IMR-90 (cell line): ENCODE results near the gene PAX5. TPM values are rescaled to one million over a fixed set of nuclear protein-coding genes. Genes with fewer than 3 reads are reported as not detected.

ENCODE experiments used
- ATAC-seq: fragments of 200-7000 bp; cut with Tn5 transposase; 2 replicates; pipeline ENCODE4 v1.9.1; 2020; ENCODE audit warnings: low read depth, mild to moderate bottlenecking, moderate library complexity
- BruUV-seq: library from RNA; stranded (reverse); fragments of 400-500 nt; replicated peaks from 2 replicates; lab custom pipeline; 2021; lab: Mats Ljungman, UMichigan
- CTCF ChIA-PET: fragments of 300-600 bp; formaldehyde crosslinking; extraction: SDS; loops from one replicate; lab custom pipeline; 2021; ENCODE audit warnings: antibody characterized with exemption; lab: Yijun Ruan, JAX
- POLR2A ChIA-PET: fragments of 300-600 bp; sonication (Branson Sonifier 250); formaldehyde crosslinking; loops from one replicate; lab custom pipeline; 2022; ENCODE audit warnings: antibody characterized with exemption; ENCODE audit not compliant: unreplicated experiment; lab: Charles Lee
- DNase-seq: peaks from one replicate; pipeline ENCODE4 v3.0.0; 2013
- H2AFZ ChIP-seq: replicated peaks from 2 replicates; pipeline ENCODE3; 2013; ENCODE audit warnings: low read length, mild to moderate bottlenecking; ENCODE audit not compliant: poor library complexity
- H2AK5ac ChIP-seq: 2 replicates; pipeline ENCODE4 v1.6.1; 2013; ENCODE audit warnings: low read depth, low read length, inconsistent platforms
- H2AK9ac ChIP-seq: replicated peaks from 2 replicates; pipeline ENCODE3; 2013; ENCODE audit warnings: mild to moderate bottlenecking, low read depth, low read length, moderate library complexity; ENCODE audit not compliant: poor library complexity
- H2BK120ac ChIP-seq: 2 replicates; pipeline ENCODE4 v1.6.1; 2013; ENCODE audit warnings: low read depth, low read length, inconsistent platforms
- H2BK15ac ChIP-seq: 3 replicates; pipeline ENCODE4 v1.6.1; 2013; ENCODE audit warnings: low read depth, low read length, inconsistent platforms
- H2BK20ac ChIP-seq: 2 replicates; pipeline ENCODE4 v1.6.1; 2013; ENCODE audit warnings: low read depth, mild to moderate bottlenecking, inconsistent platforms, low read length, moderate library complexity
- H2BK5ac ChIP-seq: 2 replicates; pipeline ENCODE4 v1.6.1; 2013; ENCODE audit warnings: mild to moderate bottlenecking, low read depth, low read length, inconsistent platforms; ENCODE audit not compliant: poor library complexity, severe bottlenecking
- H3K14ac ChIP-seq: replicated peaks from 2 replicates; pipeline ENCODE4 v1.6.1; 2013; ENCODE audit warnings: low read depth, low read length, inconsistent platforms
- H3K18ac ChIP-seq: 2 replicates; pipeline ENCODE4 v1.6.1; 2013; ENCODE audit warnings: low read depth, low read length, control low read depth
- H3K23ac ChIP-seq: 2 replicates; pipeline ENCODE4 v1.6.1; 2013; ENCODE audit warnings: low read depth, low read length, inconsistent platforms
- H3K27ac ChIP-seq: 2 replicates; pipeline ENCODE4 v1.5.1; 2013; ENCODE audit warnings: mild to moderate bottlenecking, control low read depth, low read length; ENCODE audit not compliant: insufficient read depth
- H3K27me3 ChIP-seq: 2 replicates; pipeline ENCODE4 v1.6.1; 2013; ENCODE audit warnings: low read length; ENCODE audit not compliant: control insufficient read depth, insufficient read depth
- H3K36me3 ChIP-seq: 2 replicates; pipeline ENCODE4 v1.6.1; 2013; ENCODE audit warnings: low read length, mixed read lengths; ENCODE audit not compliant: control insufficient read depth, insufficient read depth
- H3K4ac ChIP-seq: 2 replicates; pipeline ENCODE4 v1.6.1; 2013; ENCODE audit warnings: low read depth, low read length, inconsistent platforms
- H3K4me1 ChIP-seq: 2 replicates; pipeline ENCODE4 v1.6.1; 2013; ENCODE audit warnings: low read length, mixed read lengths; ENCODE audit not compliant: control insufficient read depth, insufficient read depth
- H3K4me2 ChIP-seq: 2 replicates; pipeline ENCODE4 v1.6.1; 2013; ENCODE audit warnings: low read depth, mild to moderate bottlenecking, control low read depth, low read length, moderate library complexity
- H3K4me3 ChIP-seq: 2 replicates; pipeline ENCODE4 v1.5.1; 2013; ENCODE audit warnings: low read depth, mild to moderate bottlenecking, control low read depth, low read length, moderate library complexity; ENCODE audit not compliant: insufficient read depth
- H3K56ac ChIP-seq: 2 replicates; pipeline ENCODE4 v1.6.1; 2013; ENCODE audit warnings: low read length, inconsistent platforms; ENCODE audit not compliant: insufficient read depth; ENCODE audit errors: extremely low read depth
- H3K79me1 ChIP-seq, 2 experiments: 2 replicates each; pipeline ENCODE4 v1.6.1; 2013; ENCODE audit warnings: low read length in 2 of 2, inconsistent platforms in 1 of 2, low read depth in 1 of 2
- H3K9ac ChIP-seq: 2 replicates; pipeline ENCODE4 v1.6.1; 2013; ENCODE audit warnings: low read depth, low read length, control low read depth
- H3K9me1 ChIP-seq: 2 replicates; pipeline ENCODE4 v1.6.1; 2013; ENCODE audit warnings: low read length, inconsistent platforms; ENCODE audit not compliant: insufficient read depth
- H3K9me3 ChIP-seq: 2 replicates; pipeline ENCODE4 v1.6.1; 2013; ENCODE audit warnings: low read length; ENCODE audit not compliant: control insufficient read depth, insufficient read depth
- H4K20me1 ChIP-seq: 2 replicates; pipeline ENCODE4 v1.6.1; 2013; ENCODE audit warnings: low read length, inconsistent platforms; ENCODE audit not compliant: insufficient read depth
- H4K5ac ChIP-seq: 2 replicates; pipeline ENCODE4 v1.6.1; 2013; ENCODE audit warnings: mild to moderate bottlenecking, low read depth, low read length, control low read depth
- H4K8ac ChIP-seq, 2 experiments: 2 replicates each; pipeline ENCODE4 v1.6.1; 2013; ENCODE audit warnings: low read depth in 2 of 2, low read length in 2 of 2, control low read depth in 1 of 2, inconsistent platforms in 1 of 2
- H4K91ac ChIP-seq: 2 replicates; pipeline ENCODE4 v1.6.1; 2013; ENCODE audit warnings: low read depth, low read length, inconsistent platforms; ENCODE audit not compliant: insufficient read depth
- BHLHE40 ChIP-seq: fragments of 150-350 bp; IDR thresholded peaks from 2 replicates; pipeline ENCODE4 v1.6.1; 2016; ENCODE audit warnings: mild to moderate bottlenecking, low read depth, low read length
- CEBPB ChIP-seq: IDR thresholded peaks from 2 replicates; pipeline ENCODE4 v1.6.1; 2012; ENCODE audit warnings: low read depth, low read length, improper control_type of control experiment
- CHD1 ChIP-seq: IDR thresholded peaks from 2 replicates; pipeline ENCODE4 v1.6.1; 2012; ENCODE audit warnings: low read depth, low read length, improper control_type of control experiment
- CTCF ChIP-seq: conservative IDR thresholded peaks from 2 replicates; pipeline ENCODE4 v1.5.1; 2012; ENCODE audit warnings: mild to moderate bottlenecking, low read depth, low read length, improper control_type of control experiment
- MAFK ChIP-seq: IDR thresholded peaks from 2 replicates; pipeline ENCODE4 v1.6.1; 2012; ENCODE audit warnings: low read depth, low read length, improper control_type of control experiment
- MAZ ChIP-seq: IDR thresholded peaks from 2 replicates; pipeline ENCODE4 v1.6.1; 2012; ENCODE audit warnings: low read depth, mild to moderate bottlenecking, low read length, improper control_type of control experiment, moderate library complexity, borderline replicate concordance
- MXI1 ChIP-seq: IDR thresholded peaks from 2 replicates; pipeline ENCODE4 v1.6.1; 2012; ENCODE audit warnings: low read depth, mild to moderate bottlenecking, low read length, moderate library complexity, borderline replicate concordance
- NFE2L2 ChIP-seq: fragments of 150-350 bp; IDR thresholded peaks from 2 replicates; pipeline ENCODE4 v1.6.1; 2016; ENCODE audit warnings: low read depth, mild to moderate bottlenecking, low read length
- POLR2A ChIP-seq: IDR thresholded peaks from 2 replicates; pipeline ENCODE4 v1.6.1; 2012; ENCODE audit warnings: mild to moderate bottlenecking, low read depth, low read length
- RAD21 ChIP-seq: IDR thresholded peaks from 2 replicates; pipeline ENCODE4 v1.6.1; 2012; ENCODE audit warnings: low read length, improper control_type of control experiment
- RCOR1 ChIP-seq: IDR thresholded peaks from 2 replicates; pipeline ENCODE4 v1.6.1; 2012; ENCODE audit warnings: mild to moderate bottlenecking, low read length, improper control_type of control experiment; ENCODE audit not compliant: insufficient replicate concordance
- RFX5 ChIP-seq: IDR thresholded peaks from 2 replicates; pipeline ENCODE4 v1.8.0; 2012; ENCODE audit warnings: low read depth, mild to moderate bottlenecking, low read length, moderate library complexity
- SMC3 ChIP-seq: fragments of 150-350 bp; IDR thresholded peaks from 2 replicates; pipeline ENCODE4 v1.6.1; 2016; ENCODE audit warnings: low read depth, mild to moderate bottlenecking, antibody characterized with exemption, low read length, moderate library complexity
- USF2 ChIP-seq: fragments of 150-350 bp; IDR thresholded peaks from 2 replicates; pipeline ENCODE4 v1.6.1; 2017; ENCODE audit warnings: mild to moderate bottlenecking, antibody characterized with exemption, low read length, low read depth
- WGBS, 2 experiments: methylation state at CpG; one replicate each; pipeline versions ENCODE4 v1.1.5 to v1.1.7; 2013; ENCODE audit warnings: missing lambda C conversion rate in 2 of 2; ENCODE audit not compliant: insufficient read length in 1 of 2; ENCODE audit errors: extremely low coverage in 2 of 2; 5-methylcytosine and 5-hydroxymethylcytosine counted together
- dilution Hi-C: fragments of 300-500 bp; cut with HindIII; formaldehyde crosslinking; loops from one replicate; pipeline ENCODE4 v1.14.3; 2018; ENCODE audit warnings: low sequenced_read_pairs; ENCODE audit not compliant: unreplicated experiment
- in situ Hi-C: fragments of 300-500 bp; cut with MboI; formaldehyde crosslinking; loops from 3 replicates; pipeline ENCODE4 v1.14.3; 2019; ENCODE audit warnings: low sequenced_read_pairs, inconsistent platforms, mixed read lengths
- intact Hi-C: fragments of 100-400 bp; cut with micrococcal nuclease; formaldehyde crosslinking; loops from 2 replicates; pipeline ENCODE4 v1.10.0; 2022
- polyA plus RNA-seq, 3 experiments: library from polyadenylated mRNA; depleted of rRNA; stranded (reverse); fragments of >200 nt; gene quantifications; 2 replicates each; pipeline ENCODE4 v1.2.3, GENCODE V29; 2012; ENCODE audit warnings: low replicate concordance in 1 of 3
- total RNA-seq: library from RNA; depleted of rRNA; stranded (reverse); fragments of >200 nt; gene quantifications from 2 replicates; pipeline ENCODE4 v1.2.3, GENCODE V29; 2012

The PAX5 gene
- total and polyA plus RNA-seq, 2 of the 4 experiments (the other 2 are of a cell fraction) = not detected

- H3K4me2 ChIP-seq = no peak overlapping the region
- no peak overlapping the region for H2BK120ac ChIP-seq
- H4K8ac ChIP-seq = no peak overlapping the region
- no peak overlapping the region for H3K23ac ChIP-seq
- H3K9ac ChIP-seq = no peak overlapping the region
- H4K91ac ChIP-seq = no peak overlapping the region
- no peak for DNase-seq
- no peak overlapping the region for H3K4ac ChIP-seq
- intact Hi-C loops = no loop called here
- peaks cover 52% of the 10 kb centered on the region for H3K27me3 ChIP-seq
- H3K18ac ChIP-seq = no peak overlapping the region
- H3K14ac ChIP-seq = no peak overlapping the region
- no peak for TF ChIP-seq NFE2L2
- no peak for TF ChIP-seq MAZ
- no peak for TF ChIP-seq BHLHE40
- no peak for TF ChIP-seq RFX5
- no peak for TF ChIP-seq SMC3
- TF ChIP-seq MAFK = no peak
- no peak for TF ChIP-seq RCOR1
- TF ChIP-seq RAD21 = no peak
- TF ChIP-seq CHD1 = no peak
- TF ChIP-seq CTCF = no peak
- no peak for TF ChIP-seq POLR2A
- no peak for TF ChIP-seq USF2
- no peak for TF ChIP-seq MXI1
- no peak for TF ChIP-seq CEBPB
- dilution Hi-C loops = no loop called here
- H2BK20ac ChIP-seq = no peak overlapping the region
- H3K4me3 ChIP-seq = no peak overlapping the region
- no peak overlapping the region for H4K5ac ChIP-seq
- no peaks in the 10 kb centered on the region for H3K79me1 ChIP-seq
- no peak overlapping the region for H3K56ac ChIP-seq
- H4K20me1 ChIP-seq = no peaks in the 10 kb centered on the region
- in situ Hi-C loops = no loop called here
- no peaks in the 10 kb centered on the region for H3K9me1 ChIP-seq
- H2AFZ ChIP-seq = no peak overlapping the region
- no TSS peak for BruUV-seq
- no peaks in the 10 kb centered on the region for H3K9me3 ChIP-seq
- H2AK5ac ChIP-seq = no peak overlapping the region
- no peaks in the 10 kb centered on the region for H3K4me1 ChIP-seq
- H2BK15ac ChIP-seq = no peak overlapping the region
- 67% methylated on average over 6 of the region's 8 CpGs; no CpG with 5 or more reads in 1 of the 2 experiments for WGBS, 2 experiments
- H2BK5ac ChIP-seq = no peak overlapping the region
- H2AK9ac ChIP-seq = no peak overlapping the region
- ChIA-PET CTCF (no interaction called here), POLR2A (no interaction called here)
- no peak overlapping the region for H3K27ac ChIP-seq
- no peaks in the 10 kb centered on the region for H3K36me3 ChIP-seq
- no peak for ATAC-seq
These were observed 208.9 kb downstream of the PAX5 start for GRCh38 chr9:36825179-36825578.
